HG03469 (cell line): ENCODE measurements around the gene CDH16.
"Not testable (repeated sequence)": the region's sequence is repeated elsewhere in the genome, so short reads cannot be mapped to it uniquely, and the experiment has no call there.

Experiments
- ATAC-seq: cut with Tn5 transposase; IDR thresholded peaks from one replicate; pipeline ENCODE4 v1.9.1; 2021; ENCODE audit warnings: mild to moderate bottlenecking, moderate library complexity, moderate number of reproducible peaks; ENCODE audit not compliant: unreplicated experiment

Gene CDH16

GRCh38 chr16:66898207-66898606 is 20.5 kb downstream of the CDH16 start:
- no peak for ATAC-seq

GRCh38 chr16:66896682-66897081 is 22.0 kb downstream of the CDH16 start:
- ATAC-seq = not testable (repeated sequence)

GRCh38 chr16:66895999-66896398 is 22.7 kb downstream of the CDH16 start:
- no peak for ATAC-seq

- no peak for ATAC-seq
Observed at GRCh38 chr16:66895689-66895979, 23.1 kb downstream of the CDH16 start.

- ATAC-seq = peak; percentile 60
Observed at GRCh38 chr16:66894948-66895688, 23.6 kb downstream of the CDH16 start.

- ATAC-seq = no peak
Observed at GRCh38 chr16:66894055-66894454, 24.6 kb downstream of the CDH16 start.

- no peak for ATAC-seq
Observed at GRCh38 chr16:66891797-66892196, 26.9 kb downstream of the CDH16 start.

GRCh38 chr16:66891360-66891759 is 27.3 kb downstream of the CDH16 start:
- ATAC-seq = no peak

GRCh38 chr16:66890799-66891198 is 27.9 kb downstream of the CDH16 start:
- no peak for ATAC-seq

- ATAC-seq = no peak
Observed at GRCh38 chr16:66889622-66890021, 29.1 kb downstream of the CDH16 start.

- ATAC-seq = no peak
Observed at GRCh38 chr16:66888647-66889615, 29.8 kb downstream of the CDH16 start.

GRCh38 chr16:66886914-66887313 is 31.8 kb downstream of the CDH16 start:
- ATAC-seq = no peak

GRCh38 chr16:66886321-66886720 is 32.4 kb downstream of the CDH16 start:
- ATAC-seq = no peak

GRCh38 chr16:66885491-66885890 is 33.2 kb downstream of the CDH16 start:
- ATAC-seq = no peak

- no peak for ATAC-seq
Observed at GRCh38 chr16:66882702-66883101, 36.0 kb downstream of the CDH16 start.

GRCh38 chr16:66881964-66882508 is 36.6 kb downstream of the CDH16 start:
- no peak for ATAC-seq

- ATAC-seq = no peak
Observed at GRCh38 chr16:66881560-66881959, 37.1 kb downstream of the CDH16 start.

- peak; percentile 7 for ATAC-seq
Observed at GRCh38 chr16:66881014-66881417, 37.7 kb downstream of the CDH16 start.

- peak; percentile 85 for ATAC-seq
Observed at GRCh38 chr16:66880288-66881013, 38.2 kb downstream of the CDH16 start, which contains the start of gene PDP2. TSS of gene PDP2 (plus strand) at chr16:66880515. CDS start at chr16:66884285, 3,770 bp downstream.

GRCh38 chr16:66878067-66878466 is 40.6 kb downstream of the CDH16 start:
- no peak for ATAC-seq
